WTC11 (cell line): ENCODE data around the gene GPI. TPM values are rescaled to one million over a fixed set of nuclear protein-coding genes. Genes with fewer than 3 reads are reported as not detected.

Source experiments
- ATAC-seq: fragments of 200-7000 bp; cut with Tn5 transposase; 2 replicates; pipeline ENCODE4 v1.10.0; 2021; ENCODE audit warnings: mild to moderate bottlenecking, moderate library complexity
- CTCF ChIA-PET: fragments of 300-600 bp; sonication (Branson Sonifier 250); formaldehyde crosslinking; loops from one replicate; lab custom pipeline; 2021; ENCODE audit warnings: antibody characterized with exemption; lab: Charles Lee
- POLR2A ChIA-PET: fragments of 350-600 bp; sonication (Branson Sonifier 250); formaldehyde crosslinking; loops from one replicate; lab custom pipeline; 2021; ENCODE audit warnings: antibody characterized with exemption; lab: Charles Lee
- DNase-seq: peaks from one replicate; pipeline ENCODE4 v3.0.0; 2021; ENCODE audit warnings: low spot score
- H3K27ac Mint-ChIP-seq: 2 replicates; pipeline ENCODE4 v1.8.0; 2021; ENCODE audit warnings: mixed read lengths
- H3K27me3 Mint-ChIP-seq: 2 replicates; pipeline ENCODE4 v1.8.0; 2021; ENCODE audit warnings: low read depth, mild to moderate bottlenecking, moderate library complexity, mixed read lengths
- H3K36me3 Mint-ChIP-seq: 2 replicates; pipeline ENCODE4 v1.8.0; 2021; ENCODE audit warnings: mixed read lengths
- H3K4me1 Mint-ChIP-seq: 2 replicates; pipeline ENCODE4 v1.8.0; 2022; ENCODE audit warnings: mixed read lengths
- H3K4me3 Mint-ChIP-seq: 2 replicates; pipeline ENCODE4 v1.8.0; 2021; ENCODE audit warnings: mild to moderate bottlenecking, moderate library complexity, mixed read lengths
- H3K9me3 Mint-ChIP-seq: 2 replicates; pipeline ENCODE4 v1.8.0; 2021; ENCODE audit warnings: mixed read lengths
- CTCF ChIP-seq: fragments of 200-600 bp; IDR thresholded peaks from 2 replicates; pipeline ENCODE4 v1.8.0; 2022; ENCODE audit warnings: antibody characterized with exemption
- E2F4 ChIP-seq: sonication (generic); formaldehyde crosslinking; IDR thresholded peaks from 2 replicates; pipeline ENCODE4 v1.8.1; 2022; ENCODE audit warnings: low read depth, mild to moderate bottlenecking, moderate library complexity, missing genetic modification reagents, borderline replicate concordance
- E2F5 ChIP-seq: sonication (generic); formaldehyde crosslinking; IDR thresholded peaks from 2 replicates; pipeline ENCODE4 v1.8.1; 2022; ENCODE audit warnings: mild to moderate bottlenecking, moderate library complexity, missing genetic modification reagents
- GTF2I ChIP-seq: fragments of 250-450 bp; sonication (Bioruptor Pico); conservative IDR thresholded peaks from 2 replicates; pipeline ENCODE4 v1.4.0; 2021; ENCODE audit warnings: mild to moderate bottlenecking
- NFYB ChIP-seq: sonication (generic); formaldehyde crosslinking; conservative IDR thresholded peaks from 2 replicates; pipeline ENCODE4 v1.8.0; 2022; ENCODE audit warnings: low read depth, missing genetic modification reagents
- RORB ChIP-seq: fragments of 250-450 bp; sonication (Bioruptor Pico); IDR thresholded peaks from 2 replicates; pipeline ENCODE4 v1.9.0; 2021; ENCODE audit warnings: mild to moderate bottlenecking
- SMAD3 ChIP-seq: sonication (generic); formaldehyde crosslinking; IDR thresholded peaks from 2 replicates; pipeline ENCODE4 v1.8.0; 2022; ENCODE audit warnings: missing genetic modification reagents, mild to moderate bottlenecking, borderline replicate concordance
- ZBTB43 ChIP-seq: sonication (generic); formaldehyde crosslinking; IDR thresholded peaks from 2 replicates; pipeline ENCODE4 v1.8.1; 2023; ENCODE audit warnings: mild to moderate bottlenecking, missing genetic modification reagents
- ZNF512 ChIP-seq: sonication (generic); formaldehyde crosslinking; IDR thresholded peaks from 2 replicates; pipeline ENCODE4 v1.8.1; 2022; ENCODE audit warnings: missing genetic modification reagents, borderline replicate concordance
- total RNA-seq: library from RNA; stranded (reverse); gene quantifications from 3 replicates; pipeline ENCODE4 v1.2.3, GENCODE V29; 2021

GPI gene
- total RNA-seq, 1 experiment from 2014 or later: 389 TPM

- TF ChIP-seq ZNF512 (CRISPR knock-in tag): no peak
- TF ChIP-seq ZBTB43 (CRISPR knock-in tag): no peak
- no peak for TF ChIP-seq GTF2I (CRISPR knock-in tag)
- TF ChIP-seq NFYB (CRISPR knock-in tag): no peak
Observed at GRCh38 chr19:34341935-34342680, 22.9 kb upstream of the GPI start (continued).

- Mint-ChIP-seq H3K9me3 (no peaks in the 10 kb centered on the region), H3K4me3 (no peak overlapping the region), H3K4me1 (no peaks in the 10 kb centered on the region; the same call in 1 of the 2 replicates), H3K36me3 (peaks cover 32% of the 10 kb centered on the region), H3K27ac (no peak overlapping the region), H3K27me3 (no peaks in the 10 kb centered on the region)
- no peak for ATAC-seq
- POLR2A ChIA-PET: interaction anchor here (0.6 kb wide), 1 partner anchor 51 kb away, joined by 3 read pairs; no protein-coding TSS in a partner anchor
- CTCF ChIA-PET: interaction anchor here (1.6 kb wide), 1 partner anchor 8 kb away, joined by 5 read pairs; no protein-coding TSS in a partner anchor
- DNase-seq: no peak
- no peak for TF ChIP-seq RORB (CRISPR knock-in tag)
- no peak for TF ChIP-seq E2F4 (CRISPR knock-in tag)
Observed at GRCh38 chr19:34343751-34344150, 21.2 kb upstream of the GPI start.

- POLR2A ChIA-PET: no interaction called here
- no peaks in the 10 kb centered on the region for H3K27me3 Mint-ChIP-seq
- no peak overlapping the region for H3K4me3 Mint-ChIP-seq
- peaks cover 36% of the 10 kb centered on the region for H3K36me3 Mint-ChIP-seq
- peak; percentile 89 for DNase-seq
- no peaks in the 10 kb centered on the region; the same call in 1 of the 2 replicates for H3K4me1 Mint-ChIP-seq
- no peaks in the 10 kb centered on the region for H3K9me3 Mint-ChIP-seq
- TF ChIP-seq CTCF: peak; percentile 90
- TF ChIP-seq E2F5 (CRISPR knock-in tag): no peak
- TF ChIP-seq, all 79 proteins: peak for 1
- ATAC-seq: peak; percentile 93
- H3K27ac Mint-ChIP-seq: no peak overlapping the region
- CTCF ChIA-PET: interaction anchor here (1.0 to 1.9 kb wide), 3 partner anchors 10 to 105 kb away, joined by 3 to 8 read pairs (median 5); no protein-coding TSS in a partner anchor
Observed at GRCh38 chr19:34345947-34346351, 19.0 kb upstream of the GPI start.

GRCh38 chr19:34347561-34348165 is 17.3 kb upstream of the GPI start:
- H3K27me3 Mint-ChIP-seq: no peaks in the 10 kb centered on the region
- DNase-seq: no peak
- no peak overlapping the region for H3K27ac Mint-ChIP-seq
- no peaks in the 10 kb centered on the region; the same call in 1 of the 2 replicates for H3K4me1 Mint-ChIP-seq
- POLR2A ChIA-PET: no interaction called here
- peaks cover 24% of the 10 kb centered on the region for H3K36me3 Mint-ChIP-seq
- no peak overlapping the region for H3K4me3 Mint-ChIP-seq
- no peak for ATAC-seq
- TF ChIP-seq SMAD3 (CRISPR knock-in tag): no peak
- CTCF ChIA-PET: interaction anchor here (1.9 kb wide), 1 partner anchor 103 kb away, joined by 5 read pairs; no protein-coding TSS in a partner anchor
- no peaks in the 10 kb centered on the region for H3K9me3 Mint-ChIP-seq
